Cardiac atrium fibroblast (primary cell): ENCODE results near the gene LSP1. TPM values are rescaled to one million over a fixed set of nuclear protein-coding genes. Genes with fewer than 3 reads are reported as not detected.

Experiments
- total RNA-seq: library from RNA; depleted of rRNA; stranded (reverse); fragments of >200 nt; gene quantifications from 2 replicates; pipeline ENCODE4 v1.2.3, GENCODE V29; 2015

The LSP1 gene
- total RNA-seq: 8.7 and 35.7 TPM in 2 replicates

GRCh38 chr11:1852877-1853276 is at the start of gene LSP1:
LSP1 (plus strand) TSS chr11:1853084; CDS start chr11:1853145, 61 bp downstream.

GRCh38 chr11:1834779-1835670 is 17.9 kb upstream of the LSP1 start, which contains the start of gene SYT8:
SYT8 (plus strand) TSS chr11:1834990; CDS start chr11:1835106, 116 bp downstream.

GRCh38 chr11:1838426-1839144 is 14.3 kb upstream of the LSP1 start, which contains the start of gene TNNI2:
TNNI2 (plus strand) TSS chr11:1838981; CDS start chr11:1839697, 716 bp downstream.

GRCh38 chr11:1891831-1892115 is 38.9 kb downstream of the LSP1 start, which contains the start of gene PRR33:
PRR33 (minus strand) TSS chr11:1891895; CDS start chr11:1890584, 1,311 bp downstream.

GRCh38 chr11:1919391-1920127 is 66.7 kb downstream of the LSP1 start, which contains the start of gene TNNT3:
TNNT3 (plus strand) TSS chr11:1919703; CDS start chr11:1922875, 3,172 bp downstream.

Other genes starting within 250 kb of the LSP1 start
- gene KRTAP5-3, start 244.6 kb upstream of the LSP1 start, total RNA-seq: not detected in 2 replicates
- gene KRTAP5-4, start 230.9 kb upstream of the LSP1 start, total RNA-seq: not detected in 2 replicates
- gene KRTAP5-5, start 223.3 kb upstream of the LSP1 start, total RNA-seq: not detected in 2 replicates
- gene KRTAP5-6, start 155.9 kb upstream of the LSP1 start, total RNA-seq: not detected in 2 replicates
- 0.18 and 0.65 TPM in 2 replicates for gene IFITM10, start 102.5 kb upstream of the LSP1 start, total RNA-seq
- 301 and 414 TPM in 2 replicates for gene CTSD, start 89.2 kb upstream of the LSP1 start, total RNA-seq
- 6.0 TPM in 1 of 2 replicates, not detected in the other for gene SYT8, start 18.1 kb upstream of the LSP1 start, total RNA-seq
- gene TNNI2, start 14.1 kb upstream of the LSP1 start, total RNA-seq: not detected in 2 replicates
- gene PRR33, start 38.8 kb downstream of the LSP1 start, total RNA-seq: not detected in 2 replicates
- gene TNNT3, start 66.6 kb downstream of the LSP1 start, total RNA-seq: 3.6 and 5.1 TPM in 2 replicates
- 73.5 and 77.3 TPM in 2 replicates for gene MRPL23, start 94.2 kb downstream of the LSP1 start, total RNA-seq
- gene H19, start 144.8 kb downstream of the LSP1 start, total RNA-seq: 2,200 and 5,783 TPM in 2 replicates